OCI-LY3 (cell line): ENCODE measurements around the gene ATP2A3.

Source experiments
- H2AFZ ChIP-seq: fragments of 200-600, 300-600 bp; shearing (Covaris generic); 2 replicates; pipeline ENCODE4 v1.6.0; 2014; ENCODE audit warnings: antibody characterized with exemption, low read depth, low read length
- H3K27ac ChIP-seq: fragments of 200-600, 300-600 bp; sonication (generic); 2 replicates; pipeline ENCODE4 v1.5.1; 2014; ENCODE audit warnings: mild to moderate bottlenecking, low read length, moderate library complexity, mixed read lengths
- H3K27me3 ChIP-seq: fragments of 200-600, 300-600 bp; sonication (generic); 2 replicates; pipeline ENCODE4 v1.6.1; 2014; ENCODE audit warnings: low read depth, low read length, mixed read lengths
- H3K36me3 ChIP-seq: fragments of 200-600, 300-600 bp; sonication (generic); replicated peaks from 2 replicates; pipeline ENCODE3; 2014; ENCODE audit warnings: low read depth, low read length, mixed read lengths
- H3K4me1 ChIP-seq: fragments of 300-600, 200-600 bp; sonication (generic); 2 replicates; pipeline ENCODE4 v1.6.1; 2014; ENCODE audit warnings: low read length, mixed read lengths
- H3K4me2 ChIP-seq: fragments of 200-600, 300-600 bp; sonication (generic); 2 replicates; pipeline ENCODE4 v1.6.1; 2014; ENCODE audit warnings: low read length, mixed read lengths
- H3K4me3 ChIP-seq: fragments of 300-600, 200-600 bp; sonication (generic); 2 replicates; pipeline ENCODE4 v1.5.1; 2014; ENCODE audit warnings: antibody characterized with exemption, mild to moderate bottlenecking, low read length, moderate library complexity
- H3K79me2 ChIP-seq: fragments of 300-600, 200-600 bp; shearing (Covaris generic); 2 replicates; pipeline ENCODE4 v1.6.1; 2014; ENCODE audit warnings: mild to moderate bottlenecking, low read length, mixed read lengths
- H3K9ac ChIP-seq: fragments of 300-600, 200-600 bp; shearing (Covaris generic); 2 replicates; pipeline ENCODE4 v1.6.0; 2014; ENCODE audit warnings: mild to moderate bottlenecking, low read length, moderate library complexity
- H3K9me3 ChIP-seq: fragments of 200-600, 300-600 bp; shearing (Covaris generic); 2 replicates; pipeline ENCODE4 v1.6.1; 2014; ENCODE audit warnings: low read length, mixed read lengths; ENCODE audit not compliant: insufficient read depth
- H4K20me1 ChIP-seq: fragments of 200-600, 300-600 bp; sonication (generic); 2 replicates; pipeline ENCODE4 v1.6.1; 2016; ENCODE audit warnings: low read length, mixed read lengths; ENCODE audit not compliant: insufficient read depth
- EZH2phosphoT487 ChIP-seq: fragments of 200-600 bp; shearing (Covaris generic); IDR thresholded peaks from 2 replicates; pipeline ENCODE4 v1.6.1; 2018; ENCODE audit warnings: antibody characterized with exemption, mixed run types, low read depth
- TF ChIP-seq, protein P1 (sequence below): fragments of 200-600, 300-600 bp; sonication (generic); IDR thresholded peaks from 2 replicates; pipeline ENCODE4 v1.5.1; 2014; ENCODE audit warnings: antibody characterized with exemption, low read length, low read depth

Gene ATP2A3

DNA sequence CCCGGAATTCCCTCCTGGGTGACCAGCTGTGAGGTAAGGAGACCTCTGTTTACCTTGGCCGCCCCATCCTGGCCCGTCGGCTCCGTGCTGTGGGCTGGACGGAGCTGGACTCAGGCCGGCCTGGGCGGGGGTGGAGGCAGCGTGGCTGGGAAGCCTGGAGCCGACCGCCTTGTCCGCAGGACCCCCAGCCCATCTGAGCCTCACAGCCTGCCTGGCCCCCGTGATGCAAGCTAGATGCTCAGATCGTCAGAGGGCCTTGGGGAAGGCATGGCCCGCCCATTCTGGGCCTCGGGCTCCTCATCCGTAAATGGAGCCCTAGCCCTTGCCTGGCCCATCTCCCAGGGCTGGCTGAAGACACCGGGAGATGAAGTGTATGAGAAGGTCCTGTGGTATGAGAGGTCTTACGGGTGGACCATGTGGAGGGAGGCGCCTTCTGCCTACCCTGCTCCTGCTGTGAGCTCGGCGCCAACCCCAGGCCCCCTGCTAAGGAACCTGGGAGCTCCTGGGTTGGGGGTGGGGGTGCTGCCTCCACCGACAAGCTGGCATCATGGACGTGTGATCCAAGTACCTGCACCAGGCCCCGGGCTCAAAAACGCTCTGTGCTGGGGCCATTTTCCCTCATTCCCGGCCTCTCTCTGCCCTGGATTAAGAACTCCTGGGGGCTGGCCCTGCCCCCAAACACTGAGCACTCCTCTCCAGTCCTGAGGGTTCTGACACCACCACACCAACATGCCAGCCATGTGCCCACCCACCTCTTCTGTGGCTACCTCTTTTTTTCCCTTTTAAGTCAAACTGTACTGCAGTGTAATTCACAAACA is 42.5 kb downstream of the ATP2A3 start:
- H3K4me2 ChIP-seq: no peak overlapping the region
- no peaks in the 10 kb centered on the region for H3K79me2 ChIP-seq
- H4K20me1 ChIP-seq: no peaks in the 10 kb centered on the region
- H3K4me3 ChIP-seq: no peak overlapping the region
- H3K27me3 ChIP-seq: no peaks in the 10 kb centered on the region
- H3K9me3 ChIP-seq: no peaks in the 10 kb centered on the region
- no peak overlapping the region for H3K9ac ChIP-seq
- no peak overlapping the region for H2AFZ ChIP-seq
- no peak overlapping the region for H3K27ac ChIP-seq
- TF ChIP-seq EZH2phosphoT487: no peak
- TF ChIP-seq, protein P1, sequence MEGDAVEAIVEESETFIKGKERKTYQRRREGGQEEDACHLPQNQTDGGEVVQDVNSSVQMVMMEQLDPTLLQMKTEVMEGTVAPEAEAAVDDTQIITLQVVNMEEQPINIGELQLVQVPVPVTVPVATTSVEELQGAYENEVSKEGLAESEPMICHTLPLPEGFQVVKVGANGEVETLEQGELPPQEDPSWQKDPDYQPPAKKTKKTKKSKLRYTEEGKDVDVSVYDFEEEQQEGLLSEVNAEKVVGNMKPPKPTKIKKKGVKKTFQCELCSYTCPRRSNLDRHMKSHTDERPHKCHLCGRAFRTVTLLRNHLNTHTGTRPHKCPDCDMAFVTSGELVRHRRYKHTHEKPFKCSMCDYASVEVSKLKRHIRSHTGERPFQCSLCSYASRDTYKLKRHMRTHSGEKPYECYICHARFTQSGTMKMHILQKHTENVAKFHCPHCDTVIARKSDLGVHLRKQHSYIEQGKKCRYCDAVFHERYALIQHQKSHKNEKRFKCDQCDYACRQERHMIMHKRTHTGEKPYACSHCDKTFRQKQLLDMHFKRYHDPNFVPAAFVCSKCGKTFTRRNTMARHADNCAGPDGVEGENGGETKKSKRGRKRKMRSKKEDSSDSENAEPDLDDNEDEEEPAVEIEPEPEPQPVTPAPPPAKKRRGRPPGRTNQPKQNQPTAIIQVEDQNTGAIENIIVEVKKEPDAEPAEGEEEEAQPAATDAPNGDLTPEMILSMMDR: no peak
- H3K36me3 ChIP-seq: no peaks in the 10 kb centered on the region
- H3K4me1 ChIP-seq: peaks cover 5% of the 10 kb centered on the region

DNA sequence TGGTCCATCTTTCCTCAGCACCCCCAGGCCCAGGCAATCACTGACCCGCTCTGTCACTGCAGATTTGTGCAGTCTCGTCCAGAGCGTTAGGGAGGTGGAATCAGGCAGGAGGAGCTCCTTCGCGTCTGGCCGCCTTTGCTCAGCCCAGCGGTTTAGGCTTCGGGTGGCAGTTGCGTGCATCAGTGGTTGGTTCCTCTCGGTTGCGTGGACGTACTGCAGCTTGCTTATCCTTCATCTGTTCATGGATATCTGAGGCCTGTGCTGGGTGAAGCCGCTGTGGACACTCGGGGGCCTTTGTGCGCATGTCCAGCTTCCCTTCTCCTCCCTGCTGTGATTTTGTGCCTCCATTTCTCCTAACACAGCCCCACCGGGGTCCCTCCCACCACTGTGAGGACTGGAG is 43.2 kb downstream of the ATP2A3 start:
- H3K4me2 ChIP-seq: no peak overlapping the region
- TF ChIP-seq, protein P1: no peak
- TF ChIP-seq EZH2phosphoT487: no peak
- H4K20me1 ChIP-seq: no peaks in the 10 kb centered on the region
- no peak overlapping the region for H3K27ac ChIP-seq
- no peaks in the 10 kb centered on the region for H3K79me2 ChIP-seq
- no peaks in the 10 kb centered on the region for H3K27me3 ChIP-seq
- no peaks in the 10 kb centered on the region for H3K9me3 ChIP-seq
- H3K4me1 ChIP-seq: peaks cover 11% of the 10 kb centered on the region
- H3K4me3 ChIP-seq: no peak overlapping the region
- no peak overlapping the region for H3K9ac ChIP-seq
- H2AFZ ChIP-seq: no peak overlapping the region
- no peaks in the 10 kb centered on the region for H3K36me3 ChIP-seq

DNA sequence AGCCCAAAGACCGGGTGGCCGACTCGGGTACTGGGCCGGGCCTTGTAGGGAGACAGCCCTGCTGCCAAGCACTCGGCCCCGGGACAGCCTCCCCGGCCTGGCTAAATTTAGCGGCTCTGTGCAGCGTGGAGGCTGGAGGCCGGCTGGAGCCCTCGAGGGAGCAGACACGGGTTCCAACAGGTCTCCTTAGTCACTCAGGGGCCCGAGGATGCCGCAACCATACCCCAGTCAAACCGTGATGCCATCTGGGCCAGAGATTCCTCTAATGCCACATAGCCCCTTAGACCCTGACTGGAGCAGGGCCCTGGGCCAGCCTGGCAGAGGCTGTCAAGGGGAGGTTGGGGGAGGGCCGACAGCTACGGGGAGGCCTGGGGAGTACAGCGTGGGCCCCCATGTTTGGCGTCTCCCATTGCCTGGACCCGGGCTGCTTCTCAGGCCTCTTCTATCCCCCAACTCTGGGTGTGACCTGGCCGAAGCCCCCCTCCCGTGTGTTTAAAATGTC is 45.1 kb downstream of the ATP2A3 start:
- H2AFZ ChIP-seq: no peak overlapping the region
- peaks cover 25% of the 10 kb centered on the region for H3K4me1 ChIP-seq
- H3K9ac ChIP-seq: no peak overlapping the region

More for the DNA sequence above, 45.1 kb downstream of the ATP2A3 start:
- no peaks in the 10 kb centered on the region for H3K36me3 ChIP-seq
- no peaks in the 10 kb centered on the region for H4K20me1 ChIP-seq
- H3K79me2 ChIP-seq: no peaks in the 10 kb centered on the region
- H3K9me3 ChIP-seq: no peaks in the 10 kb centered on the region
- H3K27ac ChIP-seq: no peak overlapping the region
- no peak overlapping the region for H3K4me3 ChIP-seq
- TF ChIP-seq, protein P1: no peak
- no peak for TF ChIP-seq EZH2phosphoT487
- no peaks in the 10 kb centered on the region for H3K27me3 ChIP-seq
- H3K4me2 ChIP-seq: no peak overlapping the region
